ENCODE results near the gene RNF220. TPM values are rescaled to one million over a fixed set of nuclear protein-coding genes. Genes with fewer than 3 reads are reported as not detected.

Gene RNF220
- total and polyA plus RNA-seq, 9 of the 15 experiments (the other 6 are each of a cell fraction or from before 2014, with no cell fraction given), result 5.1 to 117 (median 66.9) TPM

DNA sequence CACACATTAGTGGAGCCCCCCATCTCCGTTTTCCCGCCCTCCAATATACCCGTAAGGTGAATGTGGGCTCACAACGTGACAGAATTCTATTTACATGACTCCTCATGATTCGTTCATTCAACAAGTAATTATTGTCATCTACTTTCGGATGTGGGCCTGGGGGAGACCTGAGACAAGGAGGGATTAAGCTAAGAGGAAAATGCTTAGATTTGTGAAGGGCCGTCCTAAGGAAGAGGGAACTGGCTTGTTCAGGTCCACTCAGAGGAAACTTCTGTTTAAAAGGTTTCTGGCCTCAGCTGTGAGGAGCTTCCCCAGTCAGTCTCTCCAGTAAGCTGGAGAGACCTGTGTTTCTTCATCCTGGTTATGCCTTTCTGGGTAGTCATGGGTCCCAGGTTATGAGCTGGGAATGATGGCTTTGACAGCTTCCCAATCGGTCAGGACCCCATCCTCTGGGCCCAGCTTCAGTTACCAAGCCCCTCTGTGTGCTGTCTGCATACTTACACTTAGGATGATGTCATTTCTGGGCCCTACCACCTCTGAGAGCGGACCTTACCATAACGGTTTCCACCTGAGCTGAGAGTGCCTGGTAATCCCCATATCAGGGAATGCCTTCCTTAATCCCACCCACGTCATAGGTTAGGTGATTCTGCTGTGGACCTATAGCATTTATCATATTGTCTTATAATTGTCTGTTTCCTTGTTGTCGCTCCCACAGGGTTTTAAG is 49.3 kb upstream of the RNF220 start (continued):
- TF ChIP-seq NR2F6 (CRISPR knock-in tag; IDR thresholded peaks at IDR 0.05) (0 out of 2 replicates have a peak, but pooled peaks have one; percentile 37), SP1 (CRISPR knock-in tag; IDR thresholded peaks at IDR 0.05) (0 out of 2 replicates have a peak, but pooled peaks have one; percentile 12), ZNF347 (CRISPR knock-in tag; IDR thresholded peaks at IDR 0.05; ENCODE audit: low read depth) (peak; percentile 68; the same call in 1 of the 2 replicates), ZFP1 (CRISPR knock-in tag; IDR thresholded peaks at IDR 0.05) (no peak), ZSCAN32 (CRISPR knock-in tag; IDR thresholded peaks at IDR 0.05) (0 out of 2 replicates have a peak, but pooled peaks have one; percentile 32), SMARCA5 (IDR thresholded peaks at IDR 0.05) (no peak), YBX1 (IDR thresholded peaks at IDR 0.05) (no peak), FOXK1 (CRISPR knock-in tag; IDR thresholded peaks at IDR 0.05; ENCODE audit: borderline replicate concordance) (0 out of 2 replicates have a peak, but pooled peaks have one; percentile 41), ATF7 (IDR thresholded peaks at IDR 0.05) (peak; percentile 88), JUND (IDR thresholded peaks at IDR 0.05; ENCODE audit: borderline replicate concordance, low read depth, low read length) (0 out of 2 replicates have a peak, but pooled peaks have one; percentile 33), JUND (tag; IDR thresholded peaks at IDR 0.05; ENCODE audit: borderline replicate concordance, low read depth, low read length) (peak; percentile 54; the same call in 1 of the 3 replicates), LEF1 (IDR thresholded peaks at IDR 0.05) (no peak), SRF (CRISPR knock-in tag; IDR thresholded peaks at IDR 0.05) (0 out of 4 replicates have a peak, but pooled peaks have one; percentile 5 to 18), KAT7 (CRISPR knock-in tag; IDR thresholded peaks at IDR 0.05; ENCODE audit: borderline replicate concordance) (0 out of 2 replicates have a peak, but pooled peaks have one; percentile 54), SPI1 (IDR thresholded peaks at IDR 0.05; ENCODE audit: borderline replicate concordance, low read depth, low read length) (0 out of 2 replicates have a peak, but pooled peaks have one; percentile 0), FOXA3 (CRISPR knock-in tag; conservative IDR thresholded peaks at IDR 0.05 in 1 of 2, IDR thresholded peaks at IDR 0.05 in 1 of 2) (0 out of 4 replicates have a peak, but pooled peaks of 1 of the 2 experiments have one; percentile 10), HNRNPK (IDR thresholded peaks at IDR 0.05; ENCODE audit: low read depth, low read length, poor library complexity, severe bottlenecking) (no peak), ZFP30 (CRISPR knock-in tag; IDR thresholded peaks at IDR 0.05; ENCODE audit: borderline replicate concordance) (peak; percentile 47; the same call in 1 of the 2 replicates), MLX (CRISPR knock-in tag; conservative IDR thresholded peaks at IDR 0.05) (0 out of 4 replicates have a peak, but pooled peaks of 1 of the 2 experiments have one; percentile 41)
- TF ChIP-seq, protein P1, sequence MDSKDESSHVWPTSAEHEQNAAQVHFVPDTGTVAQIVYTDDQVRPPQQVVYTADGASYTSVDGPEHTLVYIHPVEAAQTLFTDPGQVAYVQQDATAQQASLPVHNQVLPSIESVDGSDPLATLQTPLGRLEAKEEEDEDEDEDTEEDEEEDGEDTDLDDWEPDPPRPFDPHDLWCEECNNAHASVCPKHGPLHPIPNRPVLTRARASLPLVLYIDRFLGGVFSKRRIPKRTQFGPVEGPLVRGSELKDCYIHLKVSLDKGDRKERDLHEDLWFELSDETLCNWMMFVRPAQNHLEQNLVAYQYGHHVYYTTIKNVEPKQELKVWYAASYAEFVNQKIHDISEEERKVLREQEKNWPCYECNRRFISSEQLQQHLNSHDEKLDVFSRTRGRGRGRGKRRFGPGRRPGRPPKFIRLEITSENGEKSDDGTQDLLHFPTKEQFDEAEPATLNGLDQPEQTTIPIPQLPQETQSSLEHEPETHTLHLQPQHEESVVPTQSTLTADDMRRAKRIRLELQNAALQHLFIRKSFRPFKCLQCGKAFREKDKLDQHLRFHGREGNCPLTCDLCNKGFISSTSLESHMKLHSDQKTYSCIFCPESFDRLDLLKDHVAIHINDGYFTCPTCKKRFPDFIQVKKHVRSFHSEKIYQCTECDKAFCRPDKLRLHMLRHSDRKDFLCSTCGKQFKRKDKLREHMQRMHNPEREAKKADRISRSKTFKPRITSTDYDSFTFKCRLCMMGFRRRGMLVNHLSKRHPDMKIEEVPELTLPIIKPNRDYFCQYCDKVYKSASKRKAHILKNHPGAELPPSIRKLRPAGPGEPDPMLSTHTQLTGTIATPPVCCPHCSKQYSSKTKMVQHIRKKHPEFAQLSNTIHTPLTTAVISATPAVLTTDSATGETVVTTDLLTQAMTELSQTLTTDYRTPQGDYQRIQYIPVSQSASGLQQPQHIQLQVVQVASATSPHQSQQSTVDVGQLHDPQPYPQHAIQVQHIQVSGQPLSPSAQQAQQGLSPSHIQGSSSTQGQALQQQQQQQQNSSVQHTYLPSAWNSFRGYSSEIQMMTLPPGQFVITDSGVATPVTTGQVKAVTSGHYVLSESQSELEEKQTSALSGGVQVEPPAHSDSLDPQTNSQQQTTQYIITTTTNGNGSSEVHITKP (IDR thresholded peaks at IDR 0.05; ENCODE audit: partially characterized antibody), result peak; percentile 90

All from K562 (cell line).